B cell (primary cell): ENCODE measurements around the gene ZSCAN2. TPM values are rescaled to one million over a fixed set of nuclear protein-coding genes. Genes with fewer than 3 reads are reported as not detected.

Source experiments
- ATAC-seq: fragments of 200-7000 bp; cut with Tn5 transposase; one replicate; pipeline ENCODE4 v1.10.0; 2021; ENCODE audit warnings: low read depth, mild to moderate bottlenecking, moderate number of reproducible peaks, moderate library complexity
- CTCF ChIA-PET: fragments of 350-600 bp; sonication (Branson Sonifier 250); formaldehyde crosslinking; loops from one replicate; lab custom pipeline; 2021; ENCODE audit warnings: antibody characterized with exemption, inconsistent platforms; lab: Charles Lee
- POLR2A ChIA-PET: fragments of 350-600 bp; sonication (Branson Sonifier 250); formaldehyde crosslinking; loops from one replicate; lab custom pipeline; 2021; ENCODE audit warnings: antibody characterized with exemption; lab: Charles Lee
- DNase-seq: peaks from one replicate; pipeline ENCODE4 v3.0.0; 2013
- H2AFZ ChIP-seq: 2 replicates; pipeline ENCODE4 v1.6.1; 2012; ENCODE audit warnings: mild to moderate bottlenecking, low read depth, low read length; ENCODE audit not compliant: insufficient read depth, poor library complexity, severe bottlenecking
- H3K27ac ChIP-seq, 2 donors: 1 replicate in 1 of 2; 2 replicates in 1 of 2; pipeline ENCODE4 v1.5.1; 2012 to 2013; ENCODE audit warnings: low read length in 2 of 2, mild to moderate bottlenecking in 2 of 2, moderate library complexity in 1 of 2
- H3K27me3 ChIP-seq, 4 experiments: fragments of 200-600 bp in 1 of 4; sonication (generic) in 1 of 4; replicated peaks in 1 of 4; 1 replicate in 2 of 4; 2 replicates in 2 of 4; pipeline versions ENCODE4 v1.6.1 to v1.7.0; 2013 to 2016; ENCODE audit warnings: low read length in 3 of 4, mild to moderate bottlenecking in 2 of 4, mixed read lengths in 1 of 4, moderate library complexity in 1 of 4; ENCODE audit not compliant: insufficient read depth in 4 of 4, control insufficient read depth in 3 of 4; ENCODE audit errors: control extremely low read depth in 1 of 4
- H3K36me3 ChIP-seq, 2 experiments: replicated peaks in 1 of 2; 1 replicate in 1 of 2; 2 replicates in 1 of 2; pipeline versions ENCODE4 v1.6.1 to v1.7.1; 2013; ENCODE audit warnings: low read length in 1 of 2; ENCODE audit not compliant: insufficient read depth in 2 of 2, control insufficient read depth in 1 of 2; ENCODE audit errors: control extremely low read depth in 1 of 2, extremely low read depth in 1 of 2
- H3K4me1 ChIP-seq, 2 donors: fragments of 200-600 bp in 1 of 2; sonication (generic) in 1 of 2; 1 replicate in 1 of 2; 2 replicates in 1 of 2; pipeline versions ENCODE4 v1.5.1 to v1.6.1; 2013 to 2017; ENCODE audit warnings: low read length in 2 of 2; ENCODE audit not compliant: control insufficient read depth in 2 of 2, insufficient read depth in 2 of 2
- H3K4me2 ChIP-seq: replicated peaks from 2 replicates; pipeline ENCODE3; 2012; ENCODE audit warnings: mild to moderate bottlenecking, low read depth, low read length; ENCODE audit not compliant: poor library complexity, severe bottlenecking
- H3K4me3 ChIP-seq, 5 experiments: fragments of 200-600 bp in 1 of 5; sonication (generic) in 1 of 5; 1 replicate in 3 of 5; 2 replicates in 2 of 5; pipeline versions ENCODE4 v1.5.1 to v1.7.0; 2011 to 2016; ENCODE audit warnings: low read length in 4 of 5, mild to moderate bottlenecking in 4 of 5, low read depth in 2 of 5, control low read depth in 1 of 5, moderate library complexity in 1 of 5; ENCODE audit not compliant: insufficient read depth in 1 of 5; ENCODE audit errors: control extremely low read depth in 1 of 5, extremely low read depth in 1 of 5
- H3K79me2 ChIP-seq: fragments of 200-600 bp; sonication (generic); one replicate; pipeline ENCODE4 v1.6.0; 2016; ENCODE audit warnings: low read length; ENCODE audit not compliant: control insufficient read depth, insufficient read depth
- H3K9ac ChIP-seq: fragments of 200-600 bp; sonication (generic); 2 replicates; pipeline ENCODE4 v1.6.1; 2017; ENCODE audit warnings: mild to moderate bottlenecking, low read length, moderate library complexity
- H3K9me3 ChIP-seq, 3 donors: one replicate each; pipeline versions ENCODE4 v1.6.1 to v1.7.1; 2013; ENCODE audit warnings: low read length in 2 of 3; ENCODE audit not compliant: control insufficient read depth in 2 of 3, insufficient read depth in 1 of 3; ENCODE audit errors: control extremely low read depth in 1 of 3
- H4K20me1 ChIP-seq: 2 replicates; pipeline ENCODE4 v1.6.0; 2012; ENCODE audit warnings: mild to moderate bottlenecking, low read length; ENCODE audit not compliant: insufficient read depth, control insufficient read depth, poor library complexity, severe bottlenecking
- H3K27ac Mint-ChIP-seq: one replicate; pipeline ENCODE4 v1.8.0; 2021; ENCODE audit warnings: mixed read lengths
- H3K27me3 Mint-ChIP-seq: one replicate; pipeline ENCODE4 v1.8.0; 2021; ENCODE audit warnings: mixed read lengths
- H3K4me1 Mint-ChIP-seq: one replicate; pipeline ENCODE4 v1.8.0; 2021; ENCODE audit warnings: mixed read lengths
- H3K4me3 Mint-ChIP-seq: one replicate; pipeline ENCODE4 v1.8.0; 2021; ENCODE audit warnings: mixed read lengths
- H3K9me3 Mint-ChIP-seq: one replicate; pipeline ENCODE4 v1.8.0; 2022; ENCODE audit warnings: mixed read lengths; ENCODE audit not compliant: insufficient read depth
- EZH2 ChIP-seq: IDR thresholded peaks from 2 replicates; pipeline ENCODE4 v1.6.1; 2012; ENCODE audit warnings: borderline replicate concordance, low read depth, mild to moderate bottlenecking, moderate library complexity, low read length; ENCODE audit not compliant: insufficient read depth, poor library complexity, severe bottlenecking
- WGBS: methylation state at CpG from one replicate; pipeline ENCODE4 v1.1.5; 2013; ENCODE audit warnings: missing lambda C conversion rate; ENCODE audit not compliant: insufficient coverage; 5-methylcytosine and 5-hydroxymethylcytosine counted together
- intact Hi-C: fragments of 100-400 bp; cut with micrococcal nuclease; formaldehyde crosslinking; loops from one replicate; pipeline ENCODE4 v1.10.0; 2022
- polyA plus RNA-seq: library from polyadenylated mRNA; depleted of rRNA; stranded (reverse); fragments of >200 nt; gene quantifications from 2 replicates; pipeline ENCODE4 v1.2.3, GENCODE V29; 2012
- total RNA-seq, 2 donors: library from RNA; stranded (reverse); fragments of 120-200 nt in 1 of 2; gene quantifications; 1 replicate in 1 of 2; 2 replicates in 1 of 2; pipeline versions ENCODE4 v1.2.3 to v1.2.4, GENCODE V29; 2013 to 2022
- TF ChIP-seq, protein P1 (sequence below): fragments of 200-600 bp; IDR thresholded peaks from one replicate; pipeline ENCODE4 v1.8.0; 2022; ENCODE audit warnings: antibody characterized with exemption, mild to moderate bottlenecking

ZSCAN2 gene
- total and polyA plus RNA-seq, 2 donors (not counting 1 experiment from before 2014, with no cell fraction given), result 9.9 to 18.6 TPM

DNA sequence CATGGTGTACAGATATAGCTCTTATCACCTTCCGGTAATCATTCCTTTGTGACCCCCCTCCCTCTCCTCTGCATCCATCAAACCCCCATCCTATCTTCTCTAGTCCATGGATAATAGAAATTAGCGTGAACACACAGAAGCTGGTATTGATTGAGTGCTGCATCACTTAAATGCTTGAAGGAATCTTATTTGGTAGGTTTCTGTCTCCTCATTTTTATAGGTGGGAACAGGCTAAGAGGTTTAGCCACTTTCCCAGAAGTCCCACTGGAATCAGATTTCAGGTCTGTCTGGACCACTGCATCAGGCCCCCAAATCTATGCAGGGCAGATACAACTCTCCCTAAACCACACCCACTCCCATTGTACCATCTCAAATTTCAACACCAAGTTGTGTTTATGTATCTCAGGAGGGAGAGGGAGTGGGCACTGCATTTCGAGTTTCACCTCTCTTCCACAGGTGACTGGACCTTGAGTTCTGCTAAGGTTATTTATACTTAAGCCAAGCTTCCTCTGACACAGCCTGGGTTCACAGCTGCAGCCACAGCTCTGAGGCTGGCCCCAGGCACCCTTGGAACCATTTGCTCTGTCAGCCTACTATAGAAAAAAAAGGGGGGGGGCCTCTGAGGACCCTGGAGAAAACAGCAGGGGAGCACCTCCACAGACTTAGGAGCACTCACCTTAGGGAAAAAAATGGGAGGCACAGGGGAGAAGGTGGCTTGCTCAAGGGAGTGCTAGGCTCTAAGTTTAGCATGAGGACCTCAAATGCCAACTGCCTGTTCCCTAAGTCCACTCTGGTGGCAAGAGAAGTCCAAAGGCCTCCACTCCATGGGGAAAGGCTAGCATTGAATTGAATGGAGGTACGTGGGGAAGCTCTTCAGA lies 59.3 kb downstream of the ZSCAN2 start:
- Histone ChIP-seq H4K20me1 (no peaks in the 10 kb centered on the region), H3K9ac (no peak overlapping the region), H3K27me3 (no peaks in the 10 kb centered on the region), H3K4me1 (peaks cover 13 to 17% of the 10 kb centered on the region in 2 donors), H3K4me3 (no peak overlapping the region), H3K79me2 (no peaks in the 10 kb centered on the region), H3K27ac (no peak overlapping the region), H3K9me3 (no peaks in the 10 kb centered on the region), H3K36me3 (peaks cover 0 to 4% of the 10 kb centered on the region in 2 experiments), H3K4me2 (no peak overlapping the region), H2AFZ (no peak overlapping the region)
- TF ChIP-seq, protein P1, sequence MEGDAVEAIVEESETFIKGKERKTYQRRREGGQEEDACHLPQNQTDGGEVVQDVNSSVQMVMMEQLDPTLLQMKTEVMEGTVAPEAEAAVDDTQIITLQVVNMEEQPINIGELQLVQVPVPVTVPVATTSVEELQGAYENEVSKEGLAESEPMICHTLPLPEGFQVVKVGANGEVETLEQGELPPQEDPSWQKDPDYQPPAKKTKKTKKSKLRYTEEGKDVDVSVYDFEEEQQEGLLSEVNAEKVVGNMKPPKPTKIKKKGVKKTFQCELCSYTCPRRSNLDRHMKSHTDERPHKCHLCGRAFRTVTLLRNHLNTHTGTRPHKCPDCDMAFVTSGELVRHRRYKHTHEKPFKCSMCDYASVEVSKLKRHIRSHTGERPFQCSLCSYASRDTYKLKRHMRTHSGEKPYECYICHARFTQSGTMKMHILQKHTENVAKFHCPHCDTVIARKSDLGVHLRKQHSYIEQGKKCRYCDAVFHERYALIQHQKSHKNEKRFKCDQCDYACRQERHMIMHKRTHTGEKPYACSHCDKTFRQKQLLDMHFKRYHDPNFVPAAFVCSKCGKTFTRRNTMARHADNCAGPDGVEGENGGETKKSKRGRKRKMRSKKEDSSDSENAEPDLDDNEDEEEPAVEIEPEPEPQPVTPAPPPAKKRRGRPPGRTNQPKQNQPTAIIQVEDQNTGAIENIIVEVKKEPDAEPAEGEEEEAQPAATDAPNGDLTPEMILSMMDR, result no peak
- no peak for TF ChIP-seq EZH2
- ChIA-PET CTCF (interaction anchor here (0.9 to 3.7 kb wide), 6 partner anchors 26 to 90 kb away, joined by 3 to 17 read pairs (median 4); no protein-coding TSS in a partner anchor), POLR2A (no interaction called here)
- DNase-seq, result no peak
- intact Hi-C loops, result no loop called here
- Mint-ChIP-seq H3K27ac (peak overlapping the region; percentile 15), H3K27me3 (no peaks in the 10 kb centered on the region), H3K4me3 (peak overlapping the region; percentile 41), H3K9me3 (no peaks in the 10 kb centered on the region), H3K4me1 (peaks cover 22% of the 10 kb centered on the region)
- WGBS, result no CpG with 5 or more reads among the region's 4 CpGs
- no peak for ATAC-seq

DNA sequence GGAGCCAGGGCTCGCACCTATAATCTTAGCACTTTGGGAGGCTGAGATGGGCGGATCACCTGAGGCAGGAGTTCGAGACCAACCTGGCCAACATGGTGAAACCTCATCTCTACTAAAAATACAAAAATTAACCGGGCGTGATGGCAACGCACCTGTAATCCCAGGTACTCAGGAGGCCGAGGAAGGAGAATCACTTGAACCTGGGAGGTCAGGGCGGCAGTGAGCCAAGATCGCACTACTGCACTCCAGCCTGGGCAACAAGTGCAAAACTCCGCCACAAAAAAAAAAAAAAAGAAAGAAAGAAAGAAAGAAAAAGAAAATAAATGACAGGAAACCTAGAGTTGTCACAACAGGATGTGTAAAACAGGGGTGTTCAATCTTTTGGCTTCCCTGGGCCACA lies 60.2 kb downstream of the ZSCAN2 start:
- Mint-ChIP-seq H3K4me3 (no peak overlapping the region), H3K4me1 (peaks cover 22% of the 10 kb centered on the region), H3K9me3 (no peaks in the 10 kb centered on the region), H3K27ac (no peak overlapping the region), H3K27me3 (no peaks in the 10 kb centered on the region)
- H3K4me3 ChIP-seq, result no peak overlapping the region
- CTCF ChIA-PET, result no interaction called here
- no peaks in the 10 kb centered on the region for H3K79me2 ChIP-seq
- no peak for ATAC-seq
- H4K20me1 ChIP-seq, result no peaks in the 10 kb centered on the region
- H3K9me3 ChIP-seq, result no peaks in the 10 kb centered on the region
- TF ChIP-seq, protein P1, result no peak
- no peak for TF ChIP-seq EZH2
- intact Hi-C loops, result no loop called here
- H3K4me1 ChIP-seq, result peaks cover 12 to 16% of the 10 kb centered on the region in 2 donors
- DNase-seq, result no peak
- no peak overlapping the region for H3K27ac ChIP-seq
- H3K9ac ChIP-seq, result no peak overlapping the region
- H3K36me3 ChIP-seq, result peaks cover 0 to 6% of the 10 kb centered on the region in 2 experiments
- 98% methylated on average over 10 of the region's 10 CpGs for WGBS
- H3K4me2 ChIP-seq, result no peak overlapping the region
- H2AFZ ChIP-seq, result no peak overlapping the region
- POLR2A ChIA-PET, result interaction anchor here (0.6 to 0.8 kb wide), 2 partner anchors 50 to 70 kb away, joined by 3 read pairs; no protein-coding TSS in a partner anchor
- no peaks in the 10 kb centered on the region for H3K27me3 ChIP-seq
